T-helper 2 cell (primary cell): ENCODE measurements around the gene CNPY4.

Source experiments
- DNase-seq, 5 experiments: peaks; one replicate each; pipeline versions ENCODE4 v3.0.0 to v3.0.0-alpha.2; 2012 to 2022

The CNPY4 gene

DNA sequence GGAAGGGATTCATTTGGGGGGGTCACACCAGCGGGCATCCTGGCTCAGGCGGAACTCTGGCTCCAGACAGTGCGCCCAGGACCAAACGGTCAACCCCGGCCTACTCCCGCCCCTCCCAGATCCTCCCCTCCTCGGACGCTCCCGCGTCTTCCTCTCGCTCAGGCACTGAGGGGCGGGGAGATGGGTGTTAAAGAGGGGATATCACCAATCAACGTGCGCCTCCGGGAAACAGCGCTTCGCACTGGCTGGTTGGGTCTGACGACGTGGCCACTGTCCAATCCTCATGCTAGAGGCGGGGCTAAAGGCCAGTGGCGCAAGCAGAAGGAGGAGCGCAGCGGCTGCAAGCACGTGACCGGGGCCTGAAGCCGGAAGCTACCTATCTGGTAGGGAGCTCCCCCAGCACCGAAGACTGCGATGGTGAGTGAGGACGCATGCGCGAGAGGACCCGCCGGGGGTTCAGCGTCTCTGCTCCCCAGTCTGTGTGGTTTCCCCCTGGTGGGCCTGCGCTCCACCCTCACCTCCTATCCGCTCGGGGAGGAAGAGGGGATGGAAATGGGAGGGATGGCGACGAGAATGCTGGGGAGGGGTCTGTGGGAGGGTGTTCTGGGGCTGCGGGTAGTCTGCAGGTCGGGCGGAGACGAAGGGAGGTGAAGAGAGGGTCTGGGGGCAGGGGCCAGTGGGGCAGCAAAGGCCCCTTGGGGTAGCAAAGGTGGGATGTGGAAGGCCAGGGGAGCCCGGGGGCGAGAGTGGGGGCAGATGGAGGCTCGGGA is 29.3 kb downstream of the CNPY4 start, which contains the start of gene LAMTOR4:
Gene LAMTOR4 (plus strand): TSS at position 360 of the 770 bp plus-strand sequence. CDS start 55 bp downstream, at position 415.
- peak; percentile 94 to 100 (median 98) for DNase-seq

DNA sequence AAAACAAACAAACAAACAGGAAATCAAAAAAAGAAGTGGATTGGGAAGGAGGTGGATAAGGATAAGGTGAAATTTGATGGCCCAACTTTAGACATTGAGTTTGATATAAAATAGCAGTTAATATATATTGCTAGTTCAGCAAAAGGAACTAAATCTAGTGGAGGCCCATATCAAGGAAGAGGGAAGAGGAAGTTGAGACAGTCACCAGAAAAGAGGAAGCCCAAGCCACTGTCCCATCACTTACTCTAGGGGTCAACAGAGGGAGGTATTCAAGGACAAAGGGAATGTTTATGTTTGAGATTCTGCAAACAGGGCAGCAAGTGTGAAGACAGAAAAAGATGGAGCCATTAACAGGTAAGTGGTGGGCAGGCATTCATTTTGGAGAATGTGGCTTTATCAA is 33.0 kb downstream of the CNPY4 start:
- no peak for DNase-seq

DNA sequence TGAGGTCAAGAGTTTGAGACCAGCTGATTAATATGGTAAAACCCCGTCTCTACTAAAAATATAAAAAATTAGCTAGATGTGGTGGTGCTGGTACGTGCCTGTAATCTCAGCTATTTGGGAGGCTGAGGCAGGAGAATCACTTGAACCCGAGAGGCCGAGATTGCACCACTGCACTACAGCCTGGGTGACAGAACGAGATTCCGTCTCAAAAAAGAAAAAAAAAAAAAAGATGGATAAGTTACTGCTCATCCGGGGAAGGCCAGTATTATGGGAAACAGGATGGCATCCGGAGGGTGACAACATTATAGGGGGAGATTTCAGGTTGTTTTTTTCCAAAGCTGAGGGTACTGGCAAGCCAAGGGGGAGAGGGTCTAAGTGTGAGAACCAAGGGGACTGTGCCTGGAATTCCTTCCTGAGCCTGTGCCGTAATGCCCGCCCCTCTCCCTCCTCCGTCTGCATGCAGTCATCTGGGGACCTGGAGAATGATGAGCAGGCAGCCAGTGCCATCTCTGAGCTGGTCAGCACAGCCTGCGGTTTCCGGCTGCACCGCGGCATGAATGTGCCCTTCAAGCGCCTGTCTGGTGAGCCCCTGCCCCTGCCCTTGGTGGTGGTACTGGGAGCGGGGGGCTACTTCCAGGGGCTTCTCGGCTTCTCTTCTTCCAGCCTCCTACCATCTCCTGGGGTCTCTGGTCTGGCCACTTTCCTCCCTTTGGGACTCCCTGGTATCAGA is 33.7 kb downstream of the CNPY4 start:
- no peak for DNase-seq

GRCh38 chr7:100153708-100154535 is 34.5 kb downstream of the CNPY4 start:
- DNase-seq, result no peak

- no peak for DNase-seq
Observed at GRCh38 chr7:100154651-100155491, 35.4 kb downstream of the CNPY4 start.

DNA sequence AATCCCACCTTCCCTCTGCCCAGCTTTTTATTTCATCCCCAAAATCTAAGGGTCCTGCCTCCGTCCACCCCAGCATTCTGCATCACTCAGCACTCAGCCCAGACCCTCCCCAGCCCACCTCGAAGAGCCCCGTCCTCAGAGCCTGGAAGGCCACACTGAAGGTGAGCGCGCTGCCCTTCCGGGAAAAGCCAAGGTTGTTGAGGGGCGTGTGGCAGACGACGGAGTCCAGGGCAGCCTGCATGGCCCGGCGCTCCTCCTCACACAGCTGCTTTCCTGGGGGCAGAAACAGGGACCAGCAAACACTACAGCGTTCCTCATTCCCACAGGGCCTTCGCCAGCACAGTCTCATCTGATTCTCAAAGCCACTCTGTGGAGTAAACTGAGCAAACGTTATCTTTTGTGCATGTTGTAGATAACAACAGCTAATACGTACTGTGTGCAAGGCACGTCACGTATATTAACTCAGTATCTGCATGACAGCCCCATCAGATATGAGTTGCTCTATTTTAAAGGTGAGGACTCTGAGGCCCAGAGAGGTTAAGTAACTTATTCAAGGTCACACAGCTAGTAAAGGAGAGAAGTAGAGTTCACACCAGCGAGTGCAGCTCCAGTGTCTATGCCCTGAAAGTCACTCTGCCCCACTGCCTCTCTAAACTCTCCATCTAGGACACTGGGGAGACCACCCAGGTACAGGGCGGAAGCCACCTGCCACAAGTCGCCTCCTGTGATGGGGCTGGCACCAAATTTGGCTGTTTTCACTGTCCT is 36.3 kb downstream of the CNPY4 start:
- DNase-seq, result no peak

GRCh38 chr7:100156331-100157068 is 37.1 kb downstream of the CNPY4 start:
- DNase-seq, result peak in 1 of 5 experiments; percentile 32

DNA sequence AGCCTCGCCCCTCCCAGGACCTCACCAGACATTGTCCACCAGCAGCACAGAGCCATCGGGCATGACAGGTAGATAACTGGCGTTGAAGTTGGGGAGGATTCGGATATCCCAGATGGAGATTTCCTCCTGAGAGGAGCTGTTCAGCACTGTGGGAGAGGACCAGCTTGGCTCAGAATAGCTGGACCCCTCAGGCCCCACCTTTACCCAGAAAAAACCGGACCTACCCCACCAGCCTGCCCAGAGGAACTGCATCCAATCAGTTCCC is 37.6 kb downstream of the CNPY4 start:
- no peak for DNase-seq

- DNase-seq, result no peak
Observed at GRCh38 chr7:100157334-100158228, 38.1 kb downstream of the CNPY4 start.

DNA sequence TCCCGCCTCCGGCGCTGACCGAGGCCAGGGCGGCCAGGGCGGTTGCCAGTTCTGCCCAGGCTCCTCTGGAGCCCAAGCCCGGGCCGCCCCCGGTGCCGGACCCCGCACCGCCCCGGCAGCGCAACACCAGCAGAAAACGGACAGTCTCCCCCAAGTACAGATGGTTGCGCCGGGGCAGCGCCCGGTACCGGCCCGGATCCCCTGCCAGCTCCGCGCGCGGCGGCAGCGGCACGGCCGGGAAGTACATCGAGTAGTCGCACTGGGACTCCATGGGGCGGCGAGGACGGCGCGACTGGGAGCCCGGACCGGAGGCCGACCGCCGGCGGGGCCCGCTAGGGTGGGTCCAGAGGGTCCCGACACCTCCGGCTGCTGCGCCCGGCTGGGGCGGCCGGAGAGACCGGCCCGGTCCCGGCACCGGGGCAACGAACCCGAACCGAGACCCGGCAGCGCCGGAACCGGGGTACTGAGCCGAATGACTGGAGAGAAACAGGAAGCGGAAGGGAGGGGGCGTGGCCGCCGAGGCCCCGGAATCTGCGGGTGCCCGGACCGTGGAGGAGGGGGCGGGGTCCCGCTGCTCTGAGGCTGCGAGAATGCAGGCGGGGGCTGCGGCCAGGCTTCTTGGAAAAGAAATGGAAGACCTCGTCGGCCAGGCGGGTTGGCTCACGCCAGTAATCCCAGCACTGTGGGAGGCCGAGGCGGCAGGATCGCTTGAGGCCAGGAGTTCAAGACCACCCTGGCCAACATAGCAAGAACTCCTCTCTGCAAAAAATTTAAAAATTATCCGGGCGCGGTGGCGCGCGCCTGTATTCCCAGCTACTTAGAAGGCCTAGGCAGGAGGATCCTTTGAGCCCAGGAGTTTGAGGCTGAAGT is 39.0 kb downstream of the CNPY4 start, which contains the start of gene TRAPPC14:
Gene TRAPPC14 (minus strand): TSS at position 495 of the 870 bp plus-strand sequence. CDS start 224 bp downstream, at position 271.
- DNase-seq, result peak; percentile 81 to 89 (median 88)

GRCh38 chr7:100159099-100159623 is 39.7 kb downstream of the CNPY4 start:
- no peak for DNase-seq

DNA sequence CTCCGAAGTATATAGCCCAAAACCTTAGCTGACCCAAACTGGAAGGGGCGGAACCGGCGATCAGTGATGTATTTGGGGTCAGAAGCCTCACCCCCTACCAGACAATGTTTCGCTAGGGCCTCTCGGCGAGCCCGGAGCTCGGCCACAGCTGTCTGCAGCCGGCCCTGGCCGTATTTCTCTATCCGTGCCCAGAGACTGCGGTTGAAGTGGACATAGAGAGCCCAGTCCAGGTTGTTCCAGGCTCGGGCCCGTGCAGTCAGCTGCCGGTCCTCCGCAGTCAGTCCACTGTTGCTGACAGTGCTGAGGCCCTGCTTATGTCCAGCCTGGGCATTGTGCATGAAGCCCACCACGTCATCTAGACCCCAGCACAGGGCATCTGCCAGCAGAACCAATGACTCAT is 40.6 kb downstream of the CNPY4 start:
- no peak for DNase-seq

DNA sequence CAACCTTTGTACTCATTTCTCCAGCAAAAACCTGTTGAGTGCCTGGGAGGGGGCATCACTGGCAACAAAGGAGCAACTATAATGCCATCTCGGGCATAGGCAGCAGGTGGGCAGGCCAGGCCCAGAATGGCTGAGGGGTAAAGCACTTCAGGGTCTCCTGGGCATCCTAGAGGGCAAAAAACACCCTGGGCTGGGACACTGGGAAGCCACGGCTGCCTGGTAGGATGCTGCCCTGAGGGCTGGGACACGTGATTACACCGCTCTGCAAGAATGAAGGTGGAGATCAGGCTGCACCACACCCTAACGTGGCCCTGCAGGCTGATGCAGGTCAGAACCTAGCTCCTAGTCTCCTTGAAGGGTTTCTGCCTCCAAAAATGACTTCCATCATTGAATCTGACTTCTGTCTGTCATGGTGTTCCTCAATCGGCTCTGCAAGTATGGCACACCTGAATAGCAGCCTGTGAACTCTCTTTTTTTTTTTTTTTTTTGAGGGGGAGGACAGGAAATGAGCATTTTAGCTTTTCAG is 43.6 kb downstream of the CNPY4 start:
- no peak for DNase-seq

DNA sequence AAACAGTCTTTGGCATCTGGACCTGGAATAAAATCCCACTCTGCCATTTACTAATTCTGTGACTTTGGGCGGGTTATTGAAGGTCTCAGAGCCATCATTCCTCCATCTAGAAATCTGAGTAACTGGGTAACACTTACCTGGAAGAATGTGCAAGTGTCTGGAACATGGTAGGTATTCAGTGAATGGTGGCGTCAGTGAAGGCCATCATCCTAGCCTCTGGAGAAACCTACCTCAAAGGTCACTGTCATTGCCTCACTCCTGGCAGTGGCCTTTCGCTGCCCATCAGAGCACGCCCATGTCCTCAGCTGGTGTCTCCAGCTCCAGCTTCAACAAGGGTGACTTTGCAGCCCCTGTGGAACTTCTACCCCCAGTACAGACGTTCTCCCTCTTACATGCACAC is 44.4 kb downstream of the CNPY4 start:
- no peak for DNase-seq

DNA sequence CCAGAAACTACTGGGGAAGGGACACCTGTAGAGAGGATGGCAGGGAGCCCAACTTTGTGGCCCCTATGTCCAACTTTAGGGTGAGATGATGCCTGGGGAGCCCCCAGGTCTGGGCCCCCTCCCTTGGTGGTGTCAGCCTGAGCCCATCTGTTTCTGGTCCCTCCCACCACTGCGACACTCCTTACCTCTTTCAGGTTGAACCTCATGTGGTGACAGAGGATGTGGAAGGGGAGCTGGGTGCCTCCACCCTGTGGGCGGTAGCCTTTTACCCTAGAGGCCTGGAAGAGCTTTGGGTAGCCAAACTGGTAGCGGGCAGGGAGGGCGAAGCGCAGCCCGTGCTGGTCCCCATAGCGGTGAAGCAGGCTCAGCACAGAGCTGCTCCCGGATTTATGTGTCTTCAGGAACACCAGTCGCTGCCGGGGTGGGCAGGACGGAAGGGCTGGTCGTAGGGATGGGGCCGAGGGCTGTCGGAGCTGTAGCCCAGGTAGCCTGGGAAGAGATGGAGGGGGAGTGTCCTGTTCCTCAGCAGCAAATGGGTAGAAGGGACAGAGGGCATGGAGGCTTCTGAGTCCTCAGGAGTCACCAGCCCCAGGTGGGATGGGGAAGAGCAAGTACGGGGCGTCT is 47.0 kb downstream of the CNPY4 start:
- peak in 1 of 5 experiments; percentile 58 for DNase-seq

GRCh38 chr7:100166970-100167911 is 47.8 kb downstream of the CNPY4 start:
- DNase-seq, result no peak
